C4-2B (cell line): ENCODE results near the gene GUCY1B1.

Experiments used
- CTCF ChIP-seq: fragments of 450-650 bp; conservative IDR thresholded peaks from 2 replicates; pipeline ENCODE4 v1.5.1; 2017; ENCODE audit warnings: mild to moderate bottlenecking
- ZFX ChIP-seq: fragments of 450-650 bp; IDR thresholded peaks from 2 replicates; pipeline ENCODE4 v1.6.1; 2017

- TF ChIP-seq CTCF (no peak), ZFX (no peak)
These were observed 17.3 kb upstream of the GUCY1B1 start for GRCh38 chr4:155741546-155741945.
